Raji (cell line): ENCODE results near the gene CADM2.

Experiments
- POLR2A ChIP-seq: IDR thresholded peaks from 2 replicates; pipeline ENCODE4 v1.6.1; 2011; ENCODE audit warnings: low read depth, low read length, control low read depth; ENCODE audit not compliant: insufficient read depth

The CADM2 gene

DNA sequence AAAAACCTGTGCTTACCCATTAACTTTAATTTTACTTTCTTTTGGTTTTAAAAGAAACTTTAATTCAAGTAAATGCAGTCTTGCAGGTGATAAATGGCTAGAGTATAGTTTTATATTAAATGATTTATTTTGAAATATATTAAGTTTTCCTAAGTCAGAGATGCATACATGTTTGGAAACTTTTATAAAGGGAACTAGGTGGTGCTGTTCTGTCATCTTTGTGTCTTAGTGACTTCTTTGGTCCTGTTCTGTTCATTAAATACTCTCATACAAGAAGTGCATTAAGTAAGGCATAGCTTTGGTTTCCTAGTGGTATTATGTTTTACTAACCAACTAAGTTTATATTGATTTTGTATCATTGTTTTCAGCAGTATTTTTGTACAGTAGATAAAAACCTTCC, 15.6 kb downstream of the CADM2 start:
- TF ChIP-seq POLR2A: no peak

- no peak for TF ChIP-seq POLR2A
Observed at GRCh38 chr3:84977021-84977420, 18.2 kb downstream of the CADM2 start.

GRCh38 chr3:84978843-84979242, 20.1 kb downstream of the CADM2 start:
- TF ChIP-seq POLR2A: no peak

GRCh38 chr3:84980011-84980410, 21.2 kb downstream of the CADM2 start:
- TF ChIP-seq POLR2A: no peak

DNA sequence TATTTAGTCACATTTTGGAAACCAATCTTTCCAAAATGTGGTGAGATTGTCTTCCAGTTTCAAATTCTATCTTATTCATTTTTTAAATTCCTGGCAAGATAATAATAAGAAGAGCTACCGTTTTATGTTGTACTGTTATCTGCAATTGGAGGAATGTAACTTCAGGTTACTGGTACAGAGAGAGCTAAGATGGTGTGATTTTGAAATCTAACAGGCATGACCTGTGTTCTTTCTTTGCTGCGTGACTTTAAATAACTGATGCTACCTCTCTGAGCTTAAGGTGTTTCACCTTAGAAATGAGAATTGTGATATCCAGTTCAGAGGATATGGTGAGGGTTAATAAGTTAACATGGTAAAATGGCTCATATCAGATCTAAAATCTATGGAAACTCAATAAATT, 21.7 kb downstream of the CADM2 start:
- TF ChIP-seq POLR2A: no peak

- TF ChIP-seq POLR2A: no peak
Observed at GRCh38 chr3:84983490-84983889, 24.7 kb downstream of the CADM2 start.

DNA sequence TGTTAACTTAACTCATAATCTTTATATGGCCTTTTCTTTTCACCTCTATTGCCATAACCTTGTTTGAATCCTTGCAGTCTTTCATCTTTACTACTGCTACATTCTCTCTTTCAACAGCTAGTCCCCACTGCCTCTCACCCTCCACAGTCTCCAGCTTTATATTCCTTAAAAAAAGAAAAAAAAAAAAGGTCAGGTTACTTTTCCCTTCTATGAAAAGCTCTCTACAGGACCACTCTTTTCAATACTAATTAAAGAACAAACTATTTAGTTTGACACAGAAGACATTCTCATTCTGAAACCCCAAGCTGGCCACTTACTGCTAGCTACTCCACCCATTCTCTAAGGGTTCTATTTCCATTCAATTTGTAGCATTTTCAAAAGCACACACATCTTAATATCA, 25.6 kb downstream of the CADM2 start:
- TF ChIP-seq POLR2A: no peak

- TF ChIP-seq POLR2A: no peak
Observed at GRCh38 chr3:84985795-84986194, 27.0 kb downstream of the CADM2 start.

- no peak for TF ChIP-seq POLR2A
Observed at GRCh38 chr3:84987706-84988504, 29.1 kb downstream of the CADM2 start.

- TF ChIP-seq POLR2A: no peak
Observed at GRCh38 chr3:84989102-84989501, 30.3 kb downstream of the CADM2 start.

GRCh38 chr3:84991422-84991900, 32.7 kb downstream of the CADM2 start:
- TF ChIP-seq POLR2A: no peak

DNA sequence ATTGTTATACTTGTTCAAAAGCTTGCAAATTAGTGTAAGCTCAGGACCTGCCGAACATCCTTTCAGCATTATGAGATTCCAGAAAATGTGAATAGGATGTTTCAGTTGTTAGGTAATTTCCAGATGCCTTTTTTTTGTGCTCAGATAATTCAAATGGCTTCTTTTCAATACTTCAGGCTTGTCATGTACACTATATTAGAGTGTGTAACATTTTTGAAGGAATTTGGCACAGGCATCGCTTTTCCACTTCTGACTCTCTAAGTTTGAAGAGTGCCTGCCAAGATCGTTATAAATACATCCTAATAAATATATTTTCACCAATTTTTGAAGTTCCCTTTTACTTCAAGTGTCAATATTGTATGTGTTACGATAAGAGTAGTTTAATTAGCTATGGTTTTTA, 35.2 kb downstream of the CADM2 start:
- TF ChIP-seq POLR2A: no peak

DNA sequence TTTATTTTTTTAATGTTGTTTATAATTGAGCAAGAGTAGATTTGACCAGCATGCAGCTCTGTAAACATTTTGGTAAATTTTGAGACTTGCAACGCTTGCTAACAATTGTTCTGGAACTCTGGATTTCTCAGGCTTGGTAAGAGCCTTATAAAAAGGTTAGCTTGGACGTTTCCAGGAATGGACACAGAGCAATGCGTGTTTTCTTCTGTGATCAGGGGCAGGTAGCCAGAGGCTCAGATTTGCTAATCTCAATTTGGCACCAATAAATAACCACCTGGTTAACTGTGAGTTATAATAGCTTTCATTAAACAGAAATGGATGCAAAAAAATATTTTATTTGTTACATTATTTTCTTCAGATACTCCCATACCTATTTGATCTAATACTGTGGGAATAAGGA, 39.8 kb downstream of the CADM2 start:
- TF ChIP-seq POLR2A: no peak

DNA sequence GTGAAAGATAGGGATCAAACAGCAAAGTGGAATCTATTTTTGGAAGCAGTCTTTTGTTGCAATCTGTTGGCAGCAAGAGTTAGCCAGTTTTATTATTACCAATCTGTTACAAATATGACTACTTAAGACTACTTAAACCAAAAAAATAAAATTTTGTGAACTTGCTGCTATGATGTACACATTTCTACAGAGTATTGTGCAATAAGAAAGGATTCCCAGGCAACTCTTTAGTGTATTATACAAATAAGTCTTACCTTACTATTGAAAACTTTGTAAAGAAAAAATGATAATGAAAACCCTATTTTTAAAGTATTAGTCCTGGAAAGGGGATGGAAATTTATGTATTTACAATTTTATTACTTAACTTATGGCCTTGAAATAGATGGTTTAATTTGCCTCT, 44.7 kb downstream of the CADM2 start:
- no peak for TF ChIP-seq POLR2A

GRCh38 chr3:85004147-85004546, 45.4 kb downstream of the CADM2 start:
- no peak for TF ChIP-seq POLR2A

DNA sequence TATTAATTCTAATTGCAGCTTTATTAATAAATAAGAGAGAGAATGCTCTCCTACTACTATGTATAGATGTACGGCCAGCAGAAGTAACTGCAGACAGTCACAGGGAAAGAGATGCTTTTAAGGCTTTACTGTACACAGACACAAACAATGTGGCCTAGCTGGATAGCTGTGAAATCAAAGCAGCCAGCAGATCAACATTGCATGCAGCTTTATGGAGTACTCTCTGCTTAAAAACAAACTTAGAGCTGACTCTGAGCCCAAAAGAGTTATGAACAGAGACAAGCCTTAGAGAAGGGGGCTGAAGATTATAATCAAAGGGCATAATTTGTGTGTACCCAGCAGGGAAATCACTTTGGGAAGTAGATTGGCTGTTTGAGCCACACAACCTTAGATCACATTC, 47.2 kb downstream of the CADM2 start:
- TF ChIP-seq POLR2A: no peak
